ENCODE results near the gene HSD17B10.
"Not testable (repeated sequence)": the region's sequence is repeated elsewhere in the genome, so short reads cannot be mapped to it uniquely, and the experiment has no call there.

HSD17B10 gene

GRCh38 chrX:53435997-53436396 is 1.8 kb upstream of the HSD17B10 start:
- DNase-seq, result peak; percentile 50

DNA sequence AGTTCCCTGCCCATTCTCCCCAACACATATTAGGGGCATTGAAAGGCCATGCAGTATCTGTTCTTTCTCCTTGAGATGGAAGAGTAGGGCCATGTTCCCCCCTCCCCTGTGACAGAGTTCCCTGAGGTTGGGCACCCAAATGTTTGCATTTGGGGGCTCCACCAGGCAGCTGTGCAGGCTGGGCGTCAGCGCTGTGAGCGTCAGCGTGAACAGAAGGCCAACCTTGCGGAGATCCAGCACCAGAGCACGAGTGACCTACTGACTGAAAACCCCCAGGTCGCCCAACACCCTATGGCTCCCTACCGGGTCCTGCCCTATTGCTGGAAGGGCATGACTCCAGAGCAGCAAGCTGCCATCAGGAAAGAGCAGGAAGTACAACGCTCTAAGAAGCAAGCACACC is 3.9 kb downstream of the HSD17B10 start:
- DNase-seq, result no peak

GRCh38 chrX:53429755-53430154 is 4.4 kb downstream of the HSD17B10 start:
- no peak for DNase-seq

- no peak for DNase-seq
Measured at GRCh38 chrX:53422861-53423306, 11.3 kb downstream of the HSD17B10 start, which contains the start of gene RIBC1. Gene RIBC1 (plus strand): TSS chrX:53422873. CDS start chrX:53426277, 3,404 bp downstream.

GRCh38 chrX:53422086-53422860 is 11.9 kb downstream of the HSD17B10 start, which contains the start of gene SMC1A:
Gene SMC1A (minus strand): TSS chrX:53422654. CDS start chrX:53422600, 54 bp downstream.
- peak; percentile 95 for DNase-seq

- DNase-seq, result no peak
Measured at GRCh38 chrX:53421772-53422085, 12.4 kb downstream of the HSD17B10 start.

- no peak for DNase-seq
Measured at GRCh38 chrX:53421125-53421524, 13.0 kb downstream of the HSD17B10 start.

- DNase-seq, result not testable (repeated sequence)
Measured at GRCh38 chrX:53420351-53420750, 13.8 kb downstream of the HSD17B10 start.

GRCh38 chrX:53412446-53412845 is 21.7 kb downstream of the HSD17B10 start:
- DNase-seq, result no peak

GRCh38 chrX:53403535-53403934 is 30.6 kb downstream of the HSD17B10 start:
- no peak for DNase-seq

DNA sequence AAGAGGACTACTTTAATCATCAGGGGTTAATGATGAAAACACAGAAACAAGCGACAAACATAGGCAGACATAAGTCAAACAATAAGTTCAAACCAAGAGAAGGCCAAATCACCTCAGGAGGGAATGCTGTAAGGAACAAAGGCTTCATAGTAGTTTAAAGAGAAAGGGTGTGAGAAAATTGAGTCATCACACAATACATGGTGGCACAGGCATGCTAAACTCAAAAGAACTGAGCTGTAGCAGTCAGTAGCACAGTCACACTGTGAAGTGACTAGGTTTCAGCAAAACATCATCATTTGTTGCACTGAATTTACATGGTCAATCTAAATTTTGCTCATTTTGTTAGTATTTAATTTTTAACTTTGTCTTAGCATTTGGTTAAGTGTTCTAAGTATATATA is 36.0 kb downstream of the HSD17B10 start:
- DNase-seq, result no peak

DNA sequence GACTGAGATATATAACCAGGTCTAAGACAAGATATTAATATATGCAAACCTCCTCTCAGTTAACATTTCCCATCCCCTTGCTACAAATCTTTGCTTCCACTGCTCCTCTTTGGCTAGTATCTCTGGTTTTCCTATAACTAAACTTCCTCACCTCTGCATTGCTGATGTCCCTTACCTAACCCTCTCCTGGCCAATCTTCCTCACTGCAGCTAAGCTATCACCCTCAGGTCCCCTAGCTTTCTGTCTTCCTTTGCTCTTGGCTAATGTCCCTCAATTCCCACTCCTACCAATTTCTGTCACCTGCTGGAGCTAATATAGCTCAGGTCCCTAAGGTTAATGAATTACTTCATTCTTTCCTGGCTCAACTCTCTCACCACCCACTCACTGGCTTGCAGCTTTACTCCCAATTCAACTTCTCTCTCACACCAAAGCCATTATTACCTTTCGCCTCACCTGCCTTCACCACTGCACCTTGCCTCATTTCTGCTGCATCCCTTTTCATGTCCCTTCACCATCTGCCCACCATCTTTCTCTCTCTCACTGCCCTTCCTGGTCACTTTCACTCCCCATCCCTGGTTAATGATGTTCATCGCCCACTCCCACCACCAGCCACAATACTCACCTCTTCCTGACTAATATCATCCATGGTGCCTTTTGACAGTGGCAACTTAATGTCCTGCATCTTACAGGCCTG is 38.4 kb downstream of the HSD17B10 start:
- no peak for DNase-seq

- no peak for DNase-seq
Measured at GRCh38 chrX:53383376-53384076, 50.6 kb downstream of the HSD17B10 start.

Data from fibroblast of skin of right biceps (primary cell).